ENCODE data around the gene MAG.

Gene MAG

GRCh38 chr19:35294859-35295791, 3.2 kb downstream of the MAG start:
- TF ChIP-seq POLR2AphosphoS5 (IDR thresholded peaks at IDR 0.05; ENCODE audit: low read depth, low read length) (no peak), TAF1 (IDR thresholded peaks at IDR 0.05; ENCODE audit: borderline replicate concordance, insufficient read depth, low read length) (no peak), SIN3A (IDR thresholded peaks at IDR 0.05; ENCODE audit: borderline replicate concordance, insufficient read depth, low read length) (no peak), FOXP2 (optimal IDR thresholded peaks at IDR 0.05; ENCODE audit: borderline replicate concordance, extremely low read depth, extremely low read length, insufficient read depth) (no peak)
- TF ChIP-seq, protein P1, sequence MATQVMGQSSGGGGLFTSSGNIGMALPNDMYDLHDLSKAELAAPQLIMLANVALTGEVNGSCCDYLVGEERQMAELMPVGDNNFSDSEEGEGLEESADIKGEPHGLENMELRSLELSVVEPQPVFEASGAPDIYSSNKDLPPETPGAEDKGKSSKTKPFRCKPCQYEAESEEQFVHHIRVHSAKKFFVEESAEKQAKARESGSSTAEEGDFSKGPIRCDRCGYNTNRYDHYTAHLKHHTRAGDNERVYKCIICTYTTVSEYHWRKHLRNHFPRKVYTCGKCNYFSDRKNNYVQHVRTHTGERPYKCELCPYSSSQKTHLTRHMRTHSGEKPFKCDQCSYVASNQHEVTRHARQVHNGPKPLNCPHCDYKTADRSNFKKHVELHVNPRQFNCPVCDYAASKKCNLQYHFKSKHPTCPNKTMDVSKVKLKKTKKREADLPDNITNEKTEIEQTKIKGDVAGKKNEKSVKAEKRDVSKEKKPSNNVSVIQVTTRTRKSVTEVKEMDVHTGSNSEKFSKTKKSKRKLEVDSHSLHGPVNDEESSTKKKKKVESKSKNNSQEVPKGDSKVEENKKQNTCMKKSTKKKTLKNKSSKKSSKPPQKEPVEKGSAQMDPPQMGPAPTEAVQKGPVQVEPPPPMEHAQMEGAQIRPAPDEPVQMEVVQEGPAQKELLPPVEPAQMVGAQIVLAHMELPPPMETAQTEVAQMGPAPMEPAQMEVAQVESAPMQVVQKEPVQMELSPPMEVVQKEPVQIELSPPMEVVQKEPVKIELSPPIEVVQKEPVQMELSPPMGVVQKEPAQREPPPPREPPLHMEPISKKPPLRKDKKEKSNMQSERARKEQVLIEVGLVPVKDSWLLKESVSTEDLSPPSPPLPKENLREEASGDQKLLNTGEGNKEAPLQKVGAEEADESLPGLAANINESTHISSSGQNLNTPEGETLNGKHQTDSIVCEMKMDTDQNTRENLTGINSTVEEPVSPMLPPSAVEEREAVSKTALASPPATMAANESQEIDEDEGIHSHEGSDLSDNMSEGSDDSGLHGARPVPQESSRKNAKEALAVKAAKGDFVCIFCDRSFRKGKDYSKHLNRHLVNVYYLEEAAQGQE (IDR thresholded peaks at IDR 0.05; ENCODE audit: insufficient read depth in 1 of 2, low read depth in 2 of 2, low read length in 2 of 2), result no peak

DNA sequence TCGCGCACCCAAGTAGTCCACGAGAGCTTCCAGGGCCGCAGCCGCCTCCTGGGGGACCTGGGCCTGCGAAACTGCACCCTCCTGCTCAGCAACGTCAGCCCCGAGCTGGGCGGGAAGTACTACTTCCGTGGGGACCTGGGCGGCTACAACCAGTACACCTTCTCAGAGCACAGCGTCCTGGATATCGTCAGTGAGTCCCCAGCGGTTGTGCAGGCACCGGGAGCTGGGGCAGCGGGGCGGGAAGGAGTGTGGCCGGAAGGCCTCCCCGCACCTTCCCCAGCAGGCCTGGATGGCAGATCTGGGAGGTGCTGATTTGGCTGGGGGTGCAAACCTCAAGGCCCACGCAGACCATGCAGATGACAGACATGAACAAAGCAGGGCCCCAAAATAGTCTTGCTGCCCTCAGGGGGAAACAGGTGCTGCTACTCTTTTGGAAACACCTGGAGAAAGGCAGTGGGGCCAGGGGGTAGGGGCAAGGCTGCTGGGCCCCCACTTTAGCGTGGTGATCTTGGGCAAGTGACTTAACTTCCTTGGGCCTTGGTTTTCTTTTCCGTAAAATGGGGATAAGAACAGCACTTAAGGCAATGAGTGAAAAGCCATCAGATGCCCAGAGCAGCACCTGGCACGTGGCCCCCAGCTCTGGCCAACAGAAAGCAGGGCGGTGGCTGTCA, 4.0 kb downstream of the MAG start:
- no peak for TF ChIP-seq POLR2AphosphoS5 (IDR thresholded peaks at IDR 0.05; ENCODE audit: low read depth, low read length)
- no peak for TF ChIP-seq TAF1 (IDR thresholded peaks at IDR 0.05; ENCODE audit: borderline replicate concordance, insufficient read depth, low read length)
- TF ChIP-seq, protein P1 (IDR thresholded peaks at IDR 0.05; ENCODE audit: insufficient read depth in 1 of 2, low read depth in 2 of 2, low read length in 2 of 2), result no peak
- TF ChIP-seq SIN3A (IDR thresholded peaks at IDR 0.05; ENCODE audit: borderline replicate concordance, insufficient read depth, low read length), result no peak
- TF ChIP-seq FOXP2 (optimal IDR thresholded peaks at IDR 0.05; ENCODE audit: borderline replicate concordance, extremely low read depth, extremely low read length, insufficient read depth), result no peak

DNA sequence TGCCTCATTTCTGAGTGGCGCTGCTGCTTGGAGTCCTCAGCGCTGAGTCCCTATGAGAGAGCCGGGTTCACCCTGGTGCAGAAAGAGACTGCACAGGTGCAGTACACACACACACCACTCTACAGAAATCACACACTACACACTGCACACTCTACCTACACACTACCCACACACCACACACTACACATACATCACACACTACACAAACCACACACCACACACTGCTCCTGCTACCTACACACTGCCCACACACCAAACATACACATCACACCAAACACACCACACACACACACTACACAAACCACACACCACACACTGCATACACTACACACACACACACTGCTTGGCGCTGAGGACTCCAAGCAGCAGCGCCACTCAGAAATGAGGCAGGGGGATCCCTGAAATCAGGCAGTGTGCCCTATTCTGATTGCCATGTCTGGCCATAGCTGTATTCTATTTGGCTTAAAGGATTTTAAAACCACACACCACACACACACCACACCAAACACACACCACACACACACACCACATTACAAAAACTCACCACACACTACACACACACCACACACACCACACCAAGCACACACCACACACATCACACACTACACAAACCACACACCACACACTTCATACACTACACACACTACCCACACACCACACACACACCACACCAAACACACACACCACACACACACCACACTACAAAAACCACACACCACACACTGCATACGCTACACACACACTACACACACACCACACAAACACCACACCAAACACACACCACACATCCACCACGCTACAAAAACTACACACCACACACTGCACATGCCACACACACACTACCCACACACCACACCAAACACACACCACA, 4.9 kb downstream of the MAG start:
- TF ChIP-seq, protein P1 (IDR thresholded peaks at IDR 0.05; ENCODE audit: insufficient read depth in 1 of 2, low read depth in 2 of 2, low read length in 2 of 2), result no peak
- no peak for TF ChIP-seq FOXP2 (optimal IDR thresholded peaks at IDR 0.05; ENCODE audit: borderline replicate concordance, extremely low read depth, extremely low read length, insufficient read depth)
- TF ChIP-seq SIN3A (IDR thresholded peaks at IDR 0.05; ENCODE audit: borderline replicate concordance, insufficient read depth, low read length), result no peak
- TF ChIP-seq TAF1 (IDR thresholded peaks at IDR 0.05; ENCODE audit: borderline replicate concordance, insufficient read depth, low read length), result no peak
- no peak for TF ChIP-seq POLR2AphosphoS5 (IDR thresholded peaks at IDR 0.05; ENCODE audit: low read depth, low read length)

GRCh38 chr19:35297515-35297848, 5.5 kb downstream of the MAG start:
- TF ChIP-seq, protein P1 (IDR thresholded peaks at IDR 0.05; ENCODE audit: insufficient read depth in 1 of 2, low read depth in 2 of 2, low read length in 2 of 2), result no peak
- TF ChIP-seq POLR2AphosphoS5 (IDR thresholded peaks at IDR 0.05; ENCODE audit: low read depth, low read length), result no peak
- no peak for TF ChIP-seq SIN3A (IDR thresholded peaks at IDR 0.05; ENCODE audit: borderline replicate concordance, insufficient read depth, low read length)
- TF ChIP-seq TAF1 (IDR thresholded peaks at IDR 0.05; ENCODE audit: borderline replicate concordance, insufficient read depth, low read length), result no peak
- TF ChIP-seq FOXP2 (optimal IDR thresholded peaks at IDR 0.05; ENCODE audit: borderline replicate concordance, extremely low read depth, extremely low read length, insufficient read depth), result no peak

All from PFSK-1 (cell line).